ENCODE measurements around the gene PACRG. TPM values are rescaled to one million over a fixed set of nuclear protein-coding genes. Genes with fewer than 3 reads are reported as not detected.

Gene PACRG
- total RNA-seq, 1 experiment from 2014 or later: 0.26 TPM

- Histone ChIP-seq H3T11ph (ENCODE audit: low read length) (no peak overlapping the region), H3K79me2 (ENCODE audit: insufficient read depth, low read length) (no peaks in the 10 kb centered on the region), H4K8ac (replicated peaks; ENCODE audit: insufficient read length, low read depth, low read length) (no peak overlapping the region), H3K23me2 (ENCODE audit: insufficient read length, low read depth, low read length, poor library complexity, severe bottlenecking) (no peaks in the 10 kb centered on the region), H2BK12ac (ENCODE audit: insufficient read length, low read depth, low read length) (no peak overlapping the region), H2BK20ac (ENCODE audit: low read depth, low read length, poor library complexity, severe bottlenecking) (no peak overlapping the region), H3K4ac (ENCODE audit: low read depth, low read length) (no peak overlapping the region), H2AFZ (ENCODE audit: low read length) (no peak overlapping the region), H3K56ac (ENCODE audit: insufficient read length, low read depth, low read length) (no peak overlapping the region), H4K20me1 (ENCODE audit: control insufficient read depth, insufficient read depth, insufficient read length) (no peaks in the 10 kb centered on the region), H4K91ac (ENCODE audit: insufficient read length, low read depth, low read length) (no peak overlapping the region), H3K14ac (ENCODE audit: insufficient read depth, low read length) (no peak overlapping the region), H3K79me1 (ENCODE audit: insufficient read depth, low read depth, low read length, poor library complexity, severe bottlenecking) (no peaks in the 10 kb centered on the region), H3K18ac (ENCODE audit: insufficient read length, low read depth, low read length) (no peak overlapping the region), H2BK15ac (ENCODE audit: low read depth, low read length) (no peak overlapping the region), H3K4me1 (ENCODE audit: insufficient read depth, low read length) (no peaks in the 10 kb centered on the region), H3K27ac (ENCODE audit: insufficient read length, low read depth, low read length) (no peak overlapping the region), H2AK5ac (ENCODE audit: insufficient read length, low read length) (no peak overlapping the region), H3K9ac (ENCODE audit: extremely low read depth, insufficient read length, low read length) (no peak overlapping the region), H2BK5ac (ENCODE audit: insufficient read length, low read length) (no peak overlapping the region), H3K27me3 (ENCODE audit: insufficient read depth, low read length) (no peaks in the 10 kb centered on the region), H3K9me3 (ENCODE audit: control insufficient read depth, low read depth, low read length) (no peaks in the 10 kb centered on the region), H3K4me2 (ENCODE audit: insufficient read depth, insufficient read length, low read length) (no peak overlapping the region), H3K23ac (ENCODE audit: insufficient read length, low read depth, low read length) (no peak overlapping the region), H4K5ac (ENCODE audit: insufficient read length, low read depth, low read length) (no peak overlapping the region), H2BK120ac (ENCODE audit: low read depth, low read length, poor library complexity, severe bottlenecking) (no peak overlapping the region)
- no peak for TF ChIP-seq CTCF (conservative IDR thresholded peaks at IDR 0.05)
- WGBS (ENCODE audit: extremely low coverage, insufficient read length, low lambda C conversion rate): no CpG with 5 or more reads among the region's 4 CpGs
- H3K27ac Mint-ChIP-seq: no peak overlapping the region
- H3K36me3 Mint-ChIP-seq (ENCODE audit: insufficient read depth in 1 of 3, low read depth in 3 of 3): peaks cover 0 to 11% (median 0%) of the 10 kb centered on the region in 3 experiments; a peak in 3 of 7 replicates
- no peaks in the 10 kb centered on the region for H3K27me3 Mint-ChIP-seq (ENCODE audit: low read depth)
- H3K4me1 Mint-ChIP-seq: peaks cover 0 to 8% of the 10 kb centered on the region in 2 experiments; a peak in 1 of 4 replicates
- no peak for DNase-seq
- peaks cover 4 to 7% of the 10 kb centered on the region in 2 experiments; a peak in 3 of 5 replicates for H3K9me3 Mint-ChIP-seq
- H3K4me3 Mint-ChIP-seq: no peak overlapping the region
These were observed 22.0 kb upstream of the PACRG start for GRCh38 chr6:162705736-162706135.
